ENCODE data around the gene DCUN1D4.
"Not testable (repeated sequence)": the region's sequence is repeated elsewhere in the genome, so short reads cannot be mapped to it uniquely, and the experiment has no call there.

The DCUN1D4 gene

DNA sequence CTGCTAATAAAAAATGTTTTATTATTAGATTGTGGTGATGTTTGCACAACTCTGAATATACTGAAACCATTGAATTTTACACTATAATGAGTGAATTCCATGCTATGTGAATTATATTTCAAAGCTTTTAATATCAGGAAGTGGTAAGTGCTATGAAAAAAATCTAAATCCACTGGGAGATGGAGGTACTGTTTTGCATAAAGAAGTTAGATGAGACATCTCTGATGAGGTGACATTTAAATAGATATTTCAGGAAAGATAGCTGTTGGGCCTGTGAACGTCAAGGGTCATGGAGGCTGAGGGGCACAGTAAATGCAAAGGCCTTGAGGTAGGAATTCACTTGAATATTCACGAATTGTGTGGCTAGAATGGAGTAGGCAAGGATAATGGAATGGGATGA lies 12.3 kb downstream of the DCUN1D4 start:
- DNase-seq (ENCODE audit: low read depth in 2 of 2) = no peak

DNA sequence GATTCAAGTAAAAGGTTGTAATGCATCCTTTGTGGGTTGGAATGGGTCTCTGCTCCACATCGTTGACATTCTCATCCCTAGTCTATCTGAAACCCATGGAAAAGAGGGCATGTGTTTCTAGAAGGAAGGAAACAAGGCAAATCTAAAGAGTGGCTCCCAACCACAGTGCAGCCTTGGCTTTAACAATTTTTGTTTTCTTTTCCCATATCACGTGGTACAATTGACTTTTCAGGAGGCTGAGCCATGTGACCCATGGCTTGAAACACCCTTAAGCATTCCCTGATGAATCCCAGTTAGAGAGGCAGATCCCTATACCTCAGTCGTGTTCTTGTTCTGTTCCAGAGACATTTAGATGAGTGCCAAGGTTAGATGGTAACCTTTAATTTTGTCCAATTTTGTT lies 12.8 kb downstream of the DCUN1D4 start:
- no peak for DNase-seq (ENCODE audit: low read depth in 2 of 2)

DNA sequence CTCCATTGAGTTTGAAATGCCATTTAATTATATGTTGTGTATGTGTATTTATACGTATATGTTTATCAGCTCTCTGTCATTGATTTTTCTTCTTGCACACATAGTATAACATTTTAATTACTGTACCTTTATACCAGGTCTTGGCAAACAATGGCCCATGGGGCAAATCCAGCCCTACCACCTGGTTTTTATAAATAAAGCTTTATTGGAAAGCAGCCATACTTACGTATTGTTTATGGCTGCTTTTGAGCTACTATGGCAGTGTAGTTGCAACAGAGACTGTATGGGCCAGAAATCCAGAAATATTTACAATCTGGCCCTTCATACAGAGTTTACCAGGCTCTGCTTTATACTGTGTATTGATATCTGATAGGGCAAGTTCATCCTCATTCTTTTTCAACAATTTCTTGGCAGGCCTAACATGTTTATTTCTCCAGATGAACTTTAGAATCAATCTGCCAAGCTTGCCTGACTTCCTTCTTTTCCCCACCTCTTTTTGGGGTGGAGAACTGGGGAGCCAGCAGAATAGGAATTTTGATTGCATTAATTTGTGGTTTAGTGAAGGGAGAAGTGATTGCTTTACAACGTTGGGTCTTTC lies 15.8 kb downstream of the DCUN1D4 start:
- no peak for DNase-seq (ENCODE audit: low read depth in 2 of 2)

DNA sequence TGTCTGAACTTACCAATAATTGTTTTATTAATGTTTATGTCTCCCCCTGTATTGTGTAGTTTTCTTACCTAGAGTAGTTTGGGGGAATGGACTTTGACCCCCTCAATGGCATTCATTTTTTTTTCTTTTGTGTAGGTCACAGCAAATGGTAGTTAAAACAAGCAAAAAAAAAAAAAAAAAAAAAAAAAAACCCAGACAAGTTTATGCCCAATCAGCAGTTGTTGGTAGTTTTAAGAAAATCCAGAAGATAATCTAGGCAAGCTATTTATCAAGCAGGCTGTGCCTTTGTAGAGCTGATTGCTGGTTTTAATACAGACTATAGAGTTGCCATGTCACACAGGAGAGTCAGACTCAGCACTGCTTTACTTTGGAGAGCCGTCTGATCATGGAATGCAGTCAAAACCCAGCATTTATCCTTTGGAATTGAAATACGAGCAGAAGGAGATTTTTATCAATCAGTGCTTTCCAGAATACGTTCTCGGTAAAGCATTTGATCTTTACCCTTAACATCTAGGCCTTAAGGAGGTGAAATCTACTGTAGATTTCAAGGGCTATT lies 16.6 kb downstream of the DCUN1D4 start:
- DNase-seq (ENCODE audit: low read depth in 2 of 2) = no peak

DNA sequence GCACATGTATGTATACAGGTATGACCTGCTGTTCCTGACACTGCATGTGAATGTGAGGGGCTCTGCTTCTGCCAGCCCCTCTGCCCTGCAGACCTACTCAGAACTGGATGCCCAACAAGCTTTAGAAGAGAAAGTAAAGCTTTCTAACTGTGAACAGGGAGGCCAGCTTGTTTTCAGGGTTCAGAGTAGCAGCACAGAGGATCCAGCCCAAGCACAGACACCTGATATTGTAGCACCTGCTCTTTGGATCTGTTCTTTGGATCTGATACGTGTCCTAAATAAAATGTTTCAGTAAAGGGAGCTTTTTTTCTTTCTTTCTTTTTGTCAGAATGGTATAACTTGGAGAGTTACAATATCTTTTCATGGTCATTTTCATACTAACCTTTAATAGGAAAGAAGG lies 19.2 kb downstream of the DCUN1D4 start:
- no peak for DNase-seq (ENCODE audit: low read depth in 2 of 2)

DNA sequence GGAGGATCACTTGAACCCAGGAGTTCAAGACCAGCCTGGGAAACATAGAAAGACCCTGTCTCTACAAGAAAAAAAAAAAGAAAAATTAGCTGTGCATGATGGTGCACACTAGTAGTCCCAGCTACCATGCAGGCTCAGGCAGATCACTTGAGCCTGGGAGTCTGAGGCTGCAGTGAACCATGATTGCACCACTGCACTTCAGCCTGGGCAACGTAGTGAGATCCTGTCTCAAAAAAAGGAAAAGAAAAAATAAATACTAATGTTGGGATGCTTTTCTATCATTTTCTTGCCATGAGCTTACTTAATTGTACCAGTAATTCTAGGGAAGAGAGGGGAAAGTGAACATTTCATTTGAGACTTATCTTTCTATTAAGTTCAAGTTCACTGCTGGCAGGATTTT lies 19.8 kb downstream of the DCUN1D4 start:
- no peak for DNase-seq (ENCODE audit: low read depth in 2 of 2)

DNA sequence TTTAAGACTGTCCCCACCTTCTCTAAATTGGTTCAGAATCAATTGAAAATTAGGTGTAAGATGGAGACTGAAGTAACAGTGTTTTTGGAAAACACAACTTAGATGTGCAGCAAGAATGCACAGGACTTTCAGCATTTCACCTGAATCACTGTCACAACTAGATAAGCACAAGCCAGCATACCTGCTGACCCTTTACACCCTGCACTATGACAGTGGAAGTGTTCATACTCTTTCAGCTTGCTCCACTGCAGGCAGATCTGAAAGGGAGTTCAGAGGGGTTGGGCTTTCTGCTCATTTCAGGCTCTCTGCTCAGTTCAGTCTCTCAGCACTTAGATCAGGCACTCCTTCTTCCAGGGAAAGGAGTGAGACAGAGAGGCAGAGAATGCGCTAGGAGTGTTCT lies 22.8 kb downstream of the DCUN1D4 start:
- DNase-seq (ENCODE audit: low read depth in 2 of 2) = no peak

DNA sequence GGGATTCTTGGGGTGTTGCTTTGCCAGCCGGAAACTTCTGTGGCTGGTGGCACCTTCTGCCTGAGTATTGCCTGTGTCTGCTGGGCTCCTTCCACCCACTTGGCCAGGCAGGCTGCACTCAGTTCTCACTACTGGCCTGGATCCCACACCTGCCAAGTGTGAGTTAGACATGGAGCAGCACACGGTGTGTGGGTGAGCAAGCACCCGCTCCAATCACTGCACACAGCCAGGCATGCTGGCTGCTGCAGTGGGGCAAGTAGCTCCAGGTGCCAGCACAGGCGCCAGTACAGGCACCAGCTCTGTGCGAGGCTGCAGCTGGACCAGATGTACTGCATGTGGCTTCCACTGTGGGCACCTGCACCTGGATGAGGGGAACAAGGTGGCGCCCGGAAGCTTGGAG lies 23.9 kb downstream of the DCUN1D4 start:
- DNase-seq (ENCODE audit: low read depth in 2 of 2) = no peak

DNA sequence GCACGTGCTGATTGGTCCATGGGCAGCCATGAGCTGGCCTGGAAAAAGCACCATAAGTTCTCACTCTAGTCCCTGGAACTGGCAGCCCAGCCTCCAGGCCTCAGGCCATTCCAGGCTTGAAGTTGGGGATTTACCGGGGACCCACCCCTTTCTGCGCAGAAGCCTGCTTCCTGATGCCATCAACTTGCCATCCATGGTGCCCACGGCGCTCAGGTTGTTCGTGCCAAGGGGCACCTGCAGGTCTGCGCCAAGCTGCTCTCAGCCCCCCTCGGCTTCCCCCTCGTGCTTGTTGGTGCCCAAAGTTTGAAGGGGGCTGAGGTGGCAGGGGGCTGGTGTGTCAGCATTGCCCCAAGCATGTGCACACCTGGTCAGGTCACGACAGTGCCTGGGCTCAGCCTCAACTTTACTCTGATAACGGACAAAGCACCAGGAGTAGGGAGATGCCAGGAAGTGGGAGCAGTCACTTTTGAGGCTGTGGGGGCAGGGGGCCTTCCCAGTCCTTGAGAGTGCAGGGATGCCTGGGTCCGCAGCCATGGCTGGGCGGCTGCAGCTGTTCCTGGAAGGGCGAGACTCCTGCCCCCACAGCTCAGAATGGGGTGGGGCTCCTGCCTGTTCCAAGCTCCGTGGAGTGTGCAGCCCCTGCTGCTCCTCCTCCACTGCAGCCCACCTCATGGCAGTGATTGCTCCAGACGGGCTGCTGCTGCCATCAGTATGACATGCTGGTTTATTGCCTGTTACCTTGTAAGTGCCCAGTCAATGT lies 24.9 kb downstream of the DCUN1D4 start:
- DNase-seq (ENCODE audit: low read depth in 2 of 2) = no peak

DNA sequence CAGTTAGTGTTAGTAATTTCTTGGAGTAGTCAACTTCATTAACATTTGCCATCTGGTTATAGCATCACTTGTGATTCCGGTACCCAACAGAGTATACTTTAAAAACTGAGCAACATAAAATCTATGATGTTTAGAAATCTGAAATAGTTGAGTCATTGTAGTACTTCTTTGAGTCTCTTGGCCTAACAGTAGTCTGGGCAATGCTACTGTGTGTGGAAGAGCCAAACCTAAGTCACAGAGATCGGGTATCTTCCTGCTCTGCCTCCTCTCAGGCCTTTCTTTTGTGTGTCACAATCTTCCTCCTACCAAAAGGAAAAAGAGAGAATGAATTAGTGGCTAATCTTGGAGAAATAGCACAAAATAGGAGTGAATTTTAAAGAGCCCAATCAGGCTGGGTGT lies 25.5 kb downstream of the DCUN1D4 start:
- no peak for DNase-seq (ENCODE audit: low read depth in 2 of 2)

DNA sequence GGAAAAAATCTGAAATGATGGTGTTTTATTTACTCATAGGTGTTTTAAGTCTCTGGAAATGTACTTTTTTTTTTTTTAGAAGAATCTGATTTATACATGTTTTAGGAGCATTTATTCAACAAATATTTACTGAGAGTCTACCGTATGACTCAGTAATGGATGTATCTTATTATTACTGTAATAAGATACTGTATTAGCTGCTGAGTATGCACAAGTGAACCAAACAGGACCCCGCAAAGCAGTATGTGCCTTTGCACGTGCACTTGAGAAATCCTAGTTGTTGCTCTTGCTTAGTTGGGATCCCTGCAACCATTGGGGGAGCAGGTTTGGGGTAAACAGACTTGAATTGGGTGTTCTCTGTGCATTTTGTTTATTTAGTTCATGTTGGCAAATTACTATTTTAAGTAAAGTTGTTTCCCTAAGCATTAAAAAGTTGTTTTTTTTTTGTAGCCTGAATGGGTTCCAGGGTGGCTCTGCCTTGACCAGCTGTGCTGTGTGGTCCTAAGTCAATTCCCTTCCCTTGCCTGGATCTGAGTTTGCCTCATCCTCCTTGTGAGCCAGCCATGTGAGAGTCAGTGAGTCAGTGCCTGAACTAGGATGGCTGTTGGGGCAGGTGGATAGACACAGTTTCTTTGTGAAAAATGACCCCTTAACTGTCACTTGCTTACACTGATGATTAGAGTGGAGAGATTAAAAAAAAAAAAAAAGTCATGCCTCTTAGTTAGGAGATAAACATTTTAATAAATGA lies 27.7 kb downstream of the DCUN1D4 start:
- DNase-seq (ENCODE audit: low read depth in 2 of 2) = no peak

DNA sequence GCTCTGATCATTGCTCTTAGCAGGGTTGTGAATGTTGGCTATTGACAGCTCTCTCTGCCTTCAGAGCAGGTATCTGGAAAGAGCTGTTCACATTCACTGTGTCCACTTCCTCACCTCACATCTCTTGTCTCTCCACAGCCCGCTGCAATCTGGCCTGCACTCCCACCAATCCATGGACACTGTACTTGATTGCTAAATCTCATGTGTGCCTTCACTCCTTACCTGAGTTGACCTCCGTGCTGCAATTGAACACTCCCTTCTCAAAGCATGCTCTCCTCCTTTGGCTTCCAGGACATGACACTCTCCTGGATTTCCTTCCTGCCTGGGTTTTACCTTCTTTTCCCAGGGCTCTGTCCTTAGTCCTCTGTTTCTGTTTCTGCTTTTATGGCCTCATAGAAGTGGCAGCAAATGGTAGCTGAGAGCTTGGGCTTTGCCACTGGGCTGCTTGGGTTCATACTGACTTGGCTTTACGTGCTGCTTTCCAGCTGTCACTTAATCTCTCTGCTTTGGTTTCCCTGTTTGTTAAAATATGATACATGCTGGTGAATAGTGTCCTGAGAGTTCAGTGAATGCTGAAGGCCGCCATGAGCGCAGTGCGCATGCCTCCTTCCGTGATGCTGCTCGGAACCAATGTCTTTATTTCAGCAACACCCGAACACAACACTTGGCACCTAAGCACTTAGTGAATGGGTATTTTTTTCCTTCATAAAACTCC lies 29.5 kb downstream of the DCUN1D4 start:
- no peak for DNase-seq (ENCODE audit: low read depth in 2 of 2)

DNA sequence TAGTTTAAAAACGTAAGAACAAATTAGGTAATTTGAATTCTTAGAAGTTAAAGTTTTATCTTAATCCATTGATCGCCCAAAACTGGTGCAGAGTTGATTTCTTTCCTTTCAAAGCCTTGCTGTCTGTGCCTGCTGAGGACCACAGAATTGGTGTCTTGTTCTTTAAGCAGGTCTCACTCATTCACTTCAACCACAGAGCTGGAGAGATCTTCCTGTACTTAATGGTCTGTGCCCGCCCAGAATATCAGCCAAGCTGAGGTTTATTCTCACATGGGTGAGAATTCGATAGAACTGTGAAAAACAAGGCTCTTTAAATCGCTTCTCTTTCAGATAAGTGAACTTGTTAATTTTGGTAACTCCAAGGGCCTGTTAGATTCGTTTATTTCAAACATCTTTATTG lies 31.6 kb downstream of the DCUN1D4 start:
- no peak for DNase-seq (ENCODE audit: low read depth in 2 of 2)

DNA sequence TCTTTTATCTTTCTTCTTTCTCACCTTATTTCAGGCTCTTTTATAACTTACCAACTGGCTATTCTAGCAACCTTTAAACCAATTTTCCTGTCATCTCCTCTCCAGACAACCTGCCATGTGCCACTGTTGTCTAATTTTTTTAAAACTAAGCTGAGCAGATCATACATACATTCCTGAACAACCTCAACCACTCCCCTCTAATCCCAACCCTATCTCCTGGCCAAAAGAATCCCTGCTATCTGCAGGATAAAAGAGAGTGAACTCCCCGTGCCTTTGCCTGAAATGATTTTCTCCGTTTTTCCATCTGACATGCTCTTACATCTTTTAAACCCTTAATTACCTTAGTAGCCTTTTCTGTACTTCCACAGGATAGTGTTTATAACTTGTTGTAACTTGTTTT lies 35.5 kb downstream of the DCUN1D4 start:
- DNase-seq (ENCODE audit: low read depth in 2 of 2) = no peak

DNA sequence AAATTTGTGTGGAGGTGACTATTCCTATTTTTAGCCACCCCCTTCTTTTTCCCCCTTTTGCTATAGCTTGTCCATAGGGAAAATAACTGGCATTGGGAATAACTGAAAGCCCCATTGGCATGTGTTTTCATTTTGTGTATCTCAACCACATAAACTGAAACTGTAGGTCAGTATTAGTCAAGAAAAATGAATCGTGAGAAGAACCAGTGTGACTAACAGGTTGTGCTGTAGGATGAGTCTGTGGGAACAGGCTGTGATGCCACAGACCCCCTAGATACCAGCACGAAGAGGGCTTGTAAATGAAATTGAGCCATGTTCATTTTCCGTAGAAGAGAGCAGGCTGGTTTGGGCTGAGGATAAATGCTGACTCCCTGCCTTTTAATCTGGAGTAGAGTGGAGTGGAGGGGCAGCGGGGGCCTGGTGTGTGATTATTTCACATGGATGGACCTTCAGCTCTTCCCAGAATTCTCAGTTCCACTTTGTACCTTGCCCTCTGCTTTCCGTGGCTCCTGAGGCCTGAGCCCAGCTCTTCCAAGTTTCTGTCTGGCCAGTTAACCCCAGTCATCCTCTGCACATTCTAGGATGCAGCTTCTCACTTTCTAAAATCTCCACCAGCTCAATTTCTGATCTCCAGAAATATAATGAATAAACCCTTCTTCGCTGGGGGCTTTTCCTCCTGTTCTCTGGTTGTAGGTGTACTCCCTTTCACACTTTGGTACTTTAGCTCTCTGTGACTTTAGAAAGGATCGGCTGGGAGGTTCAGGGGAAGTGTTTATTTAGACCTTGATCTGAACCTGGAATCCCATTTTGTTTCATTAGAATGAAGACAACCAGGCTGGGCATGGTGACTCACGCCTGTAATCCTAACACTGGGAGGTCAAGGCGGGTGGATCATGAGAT lies 37.3 kb downstream of the DCUN1D4 start:
- DNase-seq (ENCODE audit: low read depth in 2 of 2) = no peak

DNA sequence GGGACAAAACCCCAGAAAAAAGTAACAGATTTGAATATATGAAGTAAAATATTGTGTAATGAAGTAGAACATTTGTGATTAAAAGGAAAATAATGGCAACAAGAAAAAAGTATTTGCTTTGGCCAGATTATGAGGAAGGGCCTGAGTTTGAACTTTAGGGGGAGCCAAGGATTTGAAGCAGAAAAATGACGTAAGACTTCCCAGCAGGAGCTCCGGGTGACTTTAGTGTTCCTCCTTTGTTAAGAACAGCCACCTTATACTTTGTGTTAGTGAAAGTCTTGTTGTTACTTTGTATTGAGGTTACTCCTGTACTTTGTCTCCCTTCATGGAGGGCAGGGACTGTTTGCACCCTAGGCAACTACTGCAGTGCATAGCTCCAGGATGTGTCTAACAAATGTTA lies 41.1 kb downstream of the DCUN1D4 start:
- DNase-seq (ENCODE audit: low read depth in 2 of 2) = no peak

DNA sequence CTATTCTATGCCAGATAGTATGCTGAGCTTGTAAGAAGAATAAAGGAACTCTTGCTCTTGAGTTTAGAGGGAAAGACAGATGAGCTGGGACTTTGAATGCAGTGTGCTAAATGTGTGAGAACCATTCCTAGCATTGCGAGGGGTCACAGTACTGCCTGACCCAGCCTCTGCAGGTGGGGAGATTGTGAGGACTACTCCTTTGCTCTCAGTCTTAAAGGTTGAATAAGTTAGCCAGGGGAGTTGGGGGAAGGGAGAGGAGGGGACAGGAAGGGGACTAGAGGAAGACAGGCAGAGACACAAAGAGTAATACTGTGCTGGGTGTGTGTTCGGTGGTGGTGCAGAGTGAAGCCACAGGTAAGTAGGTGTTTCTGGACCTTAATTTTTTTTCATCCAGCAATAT lies 41.7 kb downstream of the DCUN1D4 start:
- no peak for DNase-seq (ENCODE audit: low read depth in 2 of 2)

DNA sequence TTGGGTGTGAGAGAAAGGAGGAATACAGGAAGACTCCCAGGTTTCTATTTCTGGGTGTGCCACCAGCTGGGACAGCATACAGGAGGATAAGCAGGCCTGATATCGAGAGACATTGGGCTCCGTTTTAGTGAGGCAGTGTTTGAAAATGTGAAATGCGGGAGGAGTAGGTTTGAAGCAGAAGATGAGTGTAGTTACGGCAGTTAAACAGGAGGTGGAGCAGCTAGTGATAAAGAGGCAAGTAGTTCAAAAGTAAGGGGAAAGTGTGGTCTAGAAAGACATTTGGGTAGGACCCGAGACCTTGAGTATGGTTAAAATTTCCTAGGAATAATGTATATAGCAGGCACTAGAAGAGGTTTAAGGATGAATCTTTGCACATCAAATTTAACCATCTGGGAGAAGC lies 42.4 kb downstream of the DCUN1D4 start:
- no peak for DNase-seq (ENCODE audit: low read depth in 2 of 2)

DNA sequence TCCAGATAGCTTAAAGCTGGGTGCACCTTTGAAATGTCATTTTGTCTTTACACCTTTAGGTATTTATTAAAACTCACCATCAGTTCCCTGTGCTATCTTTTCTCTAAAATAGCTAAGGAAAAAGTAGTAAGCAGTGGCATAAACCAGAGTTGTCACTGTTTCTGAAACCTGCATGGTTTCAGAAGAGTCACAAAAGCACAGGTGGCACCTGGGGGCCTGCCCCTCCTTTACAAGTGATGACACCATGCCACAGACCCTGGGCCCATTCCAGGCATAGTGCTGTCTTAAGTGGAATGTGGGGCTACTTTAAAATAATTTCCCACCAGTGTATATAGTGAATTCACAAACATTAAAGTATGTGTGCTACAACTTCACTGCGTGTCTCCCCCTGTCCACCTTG lies 47.8 kb downstream of the DCUN1D4 start:
- no peak for DNase-seq (ENCODE audit: low read depth in 2 of 2)

DNA sequence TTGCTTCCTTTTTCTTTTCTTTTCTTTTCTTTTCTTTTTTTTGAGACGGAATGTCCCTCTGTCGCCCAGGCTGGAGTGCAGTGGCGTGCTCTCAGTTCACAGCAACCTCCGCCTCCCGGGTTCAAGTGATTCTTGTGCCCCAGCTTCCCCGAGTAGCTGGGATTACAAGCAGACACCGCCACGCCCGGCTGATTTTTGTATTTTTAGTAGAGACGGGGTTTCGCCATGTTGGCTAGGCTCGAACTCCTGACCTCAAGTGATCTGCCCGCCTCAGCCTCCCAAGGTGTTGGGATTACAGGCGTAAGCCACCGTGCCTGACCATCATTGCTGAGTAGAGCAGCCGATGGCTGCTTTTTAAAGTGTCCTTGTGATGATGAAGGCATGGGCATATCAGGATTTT lies 50.4 kb downstream of the DCUN1D4 start:
- not testable (repeated sequence) for DNase-seq (ENCODE audit: low read depth in 2 of 2)

DNA sequence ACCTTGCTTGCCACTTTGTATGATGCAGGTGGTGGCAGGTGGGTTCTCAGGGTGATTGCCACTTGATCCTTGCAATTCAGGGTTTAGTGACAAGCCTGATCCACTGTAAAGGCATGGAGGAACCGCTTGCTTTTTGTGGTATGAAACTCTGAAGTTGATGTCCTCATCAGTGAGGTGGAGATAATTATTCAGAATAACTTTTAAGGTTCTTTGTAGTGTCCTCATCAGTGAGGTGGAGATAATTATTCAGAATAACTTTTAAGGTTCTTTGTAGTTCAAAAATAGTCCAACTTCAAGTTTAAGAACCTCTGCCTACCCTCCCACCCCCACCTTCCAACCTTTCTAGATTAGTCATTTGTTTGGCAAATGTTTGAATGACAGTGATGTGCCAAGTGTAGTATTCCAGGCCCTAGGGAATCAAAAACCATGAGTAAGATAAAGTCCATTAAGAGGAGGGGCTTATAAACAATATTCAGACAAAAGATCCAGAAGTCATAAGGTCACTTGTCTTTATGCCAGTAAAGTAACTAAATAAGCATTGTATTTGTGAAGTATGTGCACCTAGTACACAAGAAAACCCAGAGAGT lies 51.2 kb downstream of the DCUN1D4 start:
- DNase-seq (ENCODE audit: low read depth in 2 of 2) = no peak
